MCF 10A (cell line): ENCODE results near the gene CLMP. TPM values are rescaled to one million over a fixed set of nuclear protein-coding genes. Genes with fewer than 3 reads are reported as not detected.

Experiments
- BruUV-seq: library from RNA; stranded (reverse); fragments of 400-500 nt; replicated peaks from 2 replicates; lab custom pipeline; 2021; lab: Mats Ljungman, UMichigan
- CTCF ChIA-PET: fragments of 300-600 bp; sonication (Branson Sonifier 250); formaldehyde crosslinking; extraction: SDS; loops from one replicate; lab custom pipeline; 2021; ENCODE audit warnings: antibody characterized with exemption, inconsistent platforms; lab: Yijun Ruan, JAX
- POLR2A ChIA-PET: fragments of 300-600, 350-650 bp; sonication (Branson Sonifier 250); formaldehyde crosslinking; extraction: SDS; loops from one replicate; lab custom pipeline; 2020; ENCODE audit warnings: antibody characterized with exemption, inconsistent platforms; lab: Yijun Ruan, JAX
- DNase-seq: peaks from one replicate; pipeline ENCODE4 v3.0.0-alpha.2; 2018; ENCODE audit not compliant: unreplicated experiment
- H3K27ac Mint-ChIP-seq: one replicate; pipeline ENCODE4 v1.8.0; 2022; ENCODE audit warnings: mild to moderate bottlenecking, low read depth, mixed read lengths; ENCODE audit not compliant: unreplicated experiment
- H3K27me3 Mint-ChIP-seq: one replicate; pipeline ENCODE4 v1.8.0; 2022; ENCODE audit warnings: mixed read lengths; ENCODE audit not compliant: insufficient read depth, unreplicated experiment
- H3K36me3 Mint-ChIP-seq: one replicate; pipeline ENCODE4 v1.8.0; 2022; ENCODE audit warnings: mild to moderate bottlenecking, moderate library complexity, mixed read lengths; ENCODE audit not compliant: insufficient read depth, unreplicated experiment
- H3K4me1 Mint-ChIP-seq: one replicate; pipeline ENCODE4 v1.8.0; 2022; ENCODE audit warnings: mixed read lengths; ENCODE audit not compliant: insufficient read depth, unreplicated experiment
- H3K4me3 Mint-ChIP-seq: one replicate; pipeline ENCODE4 v1.8.0; 2022; ENCODE audit warnings: mild to moderate bottlenecking, moderate library complexity, mixed read lengths; ENCODE audit not compliant: unreplicated experiment
- H3K9me3 Mint-ChIP-seq: one replicate; pipeline ENCODE4 v1.8.0; 2022; ENCODE audit warnings: mixed read lengths; ENCODE audit not compliant: unreplicated experiment
- CTCF ChIP-seq: fragments of 200-600 bp; IDR thresholded peaks from one replicate; pipeline ENCODE4 v1.8.0; 2022; ENCODE audit warnings: antibody characterized with exemption, mild to moderate bottlenecking; ENCODE audit not compliant: unreplicated experiment
- intact Hi-C: fragments of 100-400 bp; cut with micrococcal nuclease; formaldehyde crosslinking; loops from 2 replicates; pipeline ENCODE4 v1.14.1; 2022
- total RNA-seq: library from RNA; stranded (reverse); gene quantifications from 2 replicates; pipeline ENCODE4 v1.2.3, GENCODE V29; 2022

Gene CLMP
- total RNA-seq, 1 experiment from 2014 or later: 86.1 TPM

DNA sequence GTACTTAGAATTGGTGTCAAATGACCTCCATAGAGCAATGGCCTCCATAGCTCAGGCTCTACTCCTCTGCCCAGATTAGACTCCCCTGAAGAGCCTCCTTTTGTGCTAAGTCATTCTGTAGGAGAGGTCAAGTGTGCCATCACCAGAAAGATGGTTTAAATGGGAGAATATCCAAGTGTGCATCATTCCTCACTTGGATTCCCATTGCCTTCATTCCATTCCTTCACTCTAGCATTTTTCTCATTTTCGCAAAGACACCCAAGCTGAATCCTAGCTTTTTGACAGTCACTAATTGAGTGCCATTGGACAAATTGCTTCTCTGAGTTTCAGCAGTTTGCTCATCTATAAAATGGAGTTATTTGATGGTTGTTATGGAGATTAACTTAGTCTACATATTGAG, 16.9 kb downstream of the CLMP start:
- no peaks in the 10 kb centered on the region for H3K9me3 Mint-ChIP-seq
- H3K36me3 Mint-ChIP-seq: peaks cover 20% of the 10 kb centered on the region
- CTCF ChIA-PET: interaction anchor here (0.7 to 0.8 kb wide), 2 partner anchors 14 to 375 kb away, joined by 3 read pairs; no protein-coding TSS in a partner anchor
- no TSS peak for BruUV-seq
- DNase-seq: no peak
- no peak overlapping the region for H3K4me3 Mint-ChIP-seq
- POLR2A ChIA-PET: no interaction called here
- H3K27me3 Mint-ChIP-seq: no peaks in the 10 kb centered on the region
- H3K4me1 Mint-ChIP-seq: peaks cover 75% of the 10 kb centered on the region
- peak overlapping the region; percentile 68 for H3K27ac Mint-ChIP-seq
- intact Hi-C loops: no loop called here
- no peak for TF ChIP-seq CTCF

- intact Hi-C loops: no loop called here
- CTCF ChIA-PET: interaction anchor here (0.6 to 1.4 kb wide), 5 partner anchors 11 to 558 kb away, joined by 3 to 5 read pairs (median 3); no protein-coding TSS in a partner anchor
- Mint-ChIP-seq H3K27me3 (no peaks in the 10 kb centered on the region), H3K4me1 (peaks cover 67% of the 10 kb centered on the region), H3K27ac (no peak overlapping the region), H3K4me3 (no peak overlapping the region), H3K36me3 (peaks cover 15% of the 10 kb centered on the region), H3K9me3 (no peaks in the 10 kb centered on the region)
- DNase-seq: no peak
- BruUV-seq: no TSS peak
- no peak for TF ChIP-seq CTCF
- POLR2A ChIA-PET: interaction anchor here (0.5 to 5.3 kb wide), 5 partner anchors 8 to 33 kb away, joined by 3 to 52 read pairs (median 11); no protein-coding TSS in a partner anchor
These were observed 18.3 kb downstream of the CLMP start for GRCh38 chr11:123176785-123177184.

DNA sequence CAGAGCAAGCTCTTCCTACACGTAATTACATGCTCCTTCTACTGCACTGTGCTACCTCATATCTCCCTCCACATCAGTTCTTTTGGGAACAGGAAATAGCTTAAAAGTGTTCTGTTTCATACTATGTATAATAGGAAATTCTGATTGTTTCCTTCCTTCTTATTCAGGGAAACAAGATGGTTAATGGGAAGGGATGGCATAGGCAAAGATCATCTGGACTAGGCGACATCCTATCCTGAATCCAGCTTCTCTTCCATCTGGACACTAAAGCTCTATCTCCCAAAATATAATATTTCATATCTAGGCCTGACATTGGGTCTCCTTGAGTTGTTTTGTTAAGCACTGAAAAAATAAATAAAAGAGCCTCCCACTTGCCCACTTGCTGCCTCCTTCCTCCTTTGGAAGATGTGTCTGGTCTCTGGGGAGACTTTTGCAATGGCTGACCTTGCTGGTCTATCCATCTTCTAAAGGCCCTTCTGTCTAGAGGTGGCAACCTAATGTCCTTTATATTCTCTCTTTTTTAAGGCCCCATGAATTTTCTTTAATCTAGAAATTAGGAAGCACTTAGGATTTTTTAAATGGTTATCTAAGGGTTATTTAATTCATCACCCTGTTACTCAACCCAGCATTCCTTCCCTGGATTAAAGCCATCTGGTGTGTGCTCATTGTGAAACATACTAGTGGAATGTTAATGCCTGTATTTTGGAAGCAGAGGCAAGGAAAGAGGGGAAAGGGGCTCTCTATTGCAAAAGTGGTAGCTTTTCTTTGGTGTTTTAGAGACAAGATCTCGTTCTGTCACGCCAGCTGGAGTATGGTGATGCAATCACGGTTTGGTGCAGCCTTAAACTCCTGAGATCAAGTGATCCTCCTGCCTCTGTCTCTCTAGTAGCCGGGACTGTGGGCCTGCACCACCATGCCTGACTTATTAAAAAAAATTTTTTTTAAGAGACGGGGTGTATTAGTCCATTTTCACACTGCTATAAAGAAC, 20.6 kb downstream of the CLMP start:
- peak; percentile 97 for DNase-seq
- H3K4me3 Mint-ChIP-seq: peak overlapping the region; percentile 11
- no peaks in the 10 kb centered on the region for H3K9me3 Mint-ChIP-seq
- intact Hi-C loops: loop anchor here (1.0 to 5.0 kb wide), 2 partner anchors 12 to 112 kb away; partner anchors contain the start of gene HSPA8
- H3K36me3 Mint-ChIP-seq: peaks cover 25% of the 10 kb centered on the region
- peaks cover 48% of the 10 kb centered on the region for H3K4me1 Mint-ChIP-seq
- no peaks in the 10 kb centered on the region for H3K27me3 Mint-ChIP-seq
- peak overlapping the region; percentile 90 for H3K27ac Mint-ChIP-seq
- no TSS peak for BruUV-seq
- ChIA-PET POLR2A (interaction anchor here (0.7 to 5.3 kb wide), 16 partner anchors 9 to 112 kb away, joined by 3 to 52 read pairs (median 7); partner anchors contain the start of genes CLMP and HSPA8), CTCF (interaction anchor here (0.9 to 4.0 kb wide), 10 partner anchors 11 to 466 kb away, joined by 3 to 28 read pairs (median 4); partner anchors contain the start of gene CLMP)
- TF ChIP-seq CTCF: no peak

DNA sequence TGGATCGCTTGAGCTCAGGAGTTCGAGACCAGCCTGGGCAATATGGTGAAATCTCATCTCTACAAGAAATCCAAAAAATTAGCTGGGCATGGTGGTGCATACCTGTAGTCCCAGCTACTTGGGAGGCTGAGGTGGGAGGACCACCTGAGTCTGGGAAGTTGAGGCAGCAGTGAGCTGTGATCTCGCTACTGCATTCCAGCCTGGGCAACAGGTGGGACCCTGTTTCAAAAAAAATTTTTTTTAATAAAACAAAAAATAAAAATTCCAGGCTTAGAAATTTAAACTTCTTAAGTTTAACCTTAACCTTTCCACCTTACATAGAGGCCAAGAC, 21.2 kb downstream of the CLMP start:
- TF ChIP-seq CTCF: no peak
- H3K27ac Mint-ChIP-seq: peak overlapping the region; percentile 90
- H3K4me1 Mint-ChIP-seq: peaks cover 42% of the 10 kb centered on the region
- intact Hi-C loops: loop anchor here (1.0 to 5.0 kb wide), 3 partner anchors 12 to 112 kb away; partner anchors contain the start of gene HSPA8
- no peaks in the 10 kb centered on the region for H3K9me3 Mint-ChIP-seq
- no peak for DNase-seq
- peaks cover 25% of the 10 kb centered on the region for H3K36me3 Mint-ChIP-seq
- POLR2A ChIA-PET: interaction anchor here (0.6 to 5.3 kb wide), 15 partner anchors 9 to 111 kb away, joined by 3 to 52 read pairs (median 9); partner anchors contain the start of genes CLMP and HSPA8
- peak overlapping the region; percentile 11 for H3K4me3 Mint-ChIP-seq
- no TSS peak for BruUV-seq
- H3K27me3 Mint-ChIP-seq: no peaks in the 10 kb centered on the region
- CTCF ChIA-PET: interaction anchor here (0.7 to 4.0 kb wide), 10 partner anchors 10 to 467 kb away, joined by 3 to 28 read pairs (median 4); partner anchors contain the start of gene CLMP
